Occipital lobe (tissue), 2 donors: ENCODE data around the gene LRRC39. TPM values are rescaled to one million over a fixed set of nuclear protein-coding genes. Genes with fewer than 3 reads are reported as not detected.
"Not testable (repeated sequence)": the region's sequence is repeated elsewhere in the genome, so short reads cannot be mapped to it uniquely, and the experiment has no call there.

Experiments used
- DNase-seq: peaks from one replicate; lab custom pipeline; 2025; lab: John Stamatoyannopoulos, UW
- total RNA-seq: library from RNA; depleted of rRNA; stranded (reverse); fragments of >200 nt; gene quantifications from one replicate; pipeline ENCODE4 v1.2.3, GENCODE V29; 2014

LRRC39 gene
- total RNA-seq: 8.0 TPM

- DNase-seq: no peak
Measured at GRCh38 chr1:100178091-100178490, at the start of gene LRRC39. Gene LRRC39, minus strand, starts transcription at chr1:100178256. Its CDS starts 9,740 bp downstream, at chr1:100168516.

GRCh38 chr1:100222428-100222827 lies 44.4 kb upstream of the LRRC39 start:
- no peak for DNase-seq

DNA sequence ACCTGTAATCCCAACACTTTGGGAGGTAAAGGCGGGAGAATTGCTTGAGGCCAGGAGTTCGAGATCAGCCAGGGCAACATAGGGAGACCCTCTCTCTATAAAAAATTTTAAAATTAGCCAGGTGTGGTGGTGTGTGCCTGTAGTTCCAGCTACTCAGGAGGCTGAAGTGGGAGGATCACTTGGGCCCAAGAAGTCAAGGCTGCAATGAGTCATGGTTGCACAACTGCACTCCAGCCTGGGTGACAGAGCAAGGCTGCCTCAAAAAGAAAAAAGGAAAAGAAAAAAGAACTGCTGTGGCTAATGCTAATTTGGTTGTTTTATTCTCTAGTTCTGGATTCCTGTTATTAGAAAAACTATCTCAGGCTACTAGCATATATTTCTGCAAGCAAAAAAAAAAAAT lies 41.8 kb upstream of the LRRC39 start:
- no peak for DNase-seq

- no peak for DNase-seq
Measured at GRCh38 chr1:100219457-100219856, 41.4 kb upstream of the LRRC39 start.

DNA sequence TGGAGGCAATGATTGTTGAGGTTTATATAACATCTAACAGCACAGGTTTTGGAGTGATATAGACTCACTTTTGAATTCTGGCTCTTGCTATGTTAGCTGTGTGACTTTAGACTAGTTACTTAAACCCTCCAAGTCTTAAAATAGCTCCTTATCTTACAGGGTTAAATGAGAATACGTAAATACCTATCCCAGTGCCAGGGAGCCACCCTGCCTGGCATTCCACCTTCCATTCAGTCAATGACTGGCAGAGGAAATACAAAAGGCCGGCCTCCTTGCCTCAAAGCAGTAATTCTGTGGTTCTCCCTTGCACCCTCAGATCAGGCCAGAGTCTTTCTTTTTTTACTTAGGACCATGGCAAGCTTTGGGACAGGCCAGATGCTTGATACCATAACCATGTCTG lies 39.8 kb upstream of the LRRC39 start:
- no peak for DNase-seq

DNA sequence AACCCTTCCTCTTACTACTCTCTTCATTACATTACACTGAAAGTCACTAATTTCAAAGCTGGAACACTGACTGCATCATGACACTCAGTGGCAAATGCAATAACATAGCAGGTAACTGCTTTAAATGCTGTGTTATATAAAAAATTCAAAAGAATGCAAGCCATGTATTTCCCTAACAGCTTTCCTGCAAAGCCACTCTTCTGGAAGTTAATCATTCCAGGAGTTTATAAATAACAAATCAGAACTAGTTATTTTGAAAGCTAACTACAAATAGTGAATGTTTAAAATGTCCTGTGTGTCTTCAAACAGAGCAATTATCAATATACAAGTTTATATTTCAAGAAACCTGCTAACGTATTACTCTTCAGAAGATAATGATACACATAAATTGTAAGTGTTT lies 37.0 kb upstream of the LRRC39 start:
- DNase-seq: no peak

GRCh38 chr1:100213141-100213540 lies 35.1 kb upstream of the LRRC39 start:
- no peak for DNase-seq

DNA sequence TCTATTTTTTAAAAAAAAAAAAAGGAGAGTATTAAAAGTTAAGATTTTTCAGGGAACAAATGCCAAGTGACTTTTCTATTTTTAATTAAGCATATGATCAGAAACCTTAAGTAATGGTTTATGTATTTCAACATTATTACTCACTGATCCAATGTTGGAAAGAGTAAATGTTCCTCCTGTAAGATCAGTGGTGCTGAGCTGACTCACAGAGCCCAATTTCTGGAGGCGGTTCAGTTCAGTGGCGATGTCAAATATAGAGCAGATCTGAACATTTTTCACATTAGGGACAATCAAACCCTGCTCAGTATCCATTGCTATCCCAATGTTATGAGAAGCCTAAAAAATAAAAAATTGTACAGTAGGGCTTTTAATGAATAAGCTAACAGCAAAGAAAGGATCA lies 28.2 kb upstream of the LRRC39 start:
- no peak for DNase-seq

- DNase-seq: not testable (repeated sequence)
Measured at GRCh38 chr1:100205593-100205992, 27.5 kb upstream of the LRRC39 start.

DNA sequence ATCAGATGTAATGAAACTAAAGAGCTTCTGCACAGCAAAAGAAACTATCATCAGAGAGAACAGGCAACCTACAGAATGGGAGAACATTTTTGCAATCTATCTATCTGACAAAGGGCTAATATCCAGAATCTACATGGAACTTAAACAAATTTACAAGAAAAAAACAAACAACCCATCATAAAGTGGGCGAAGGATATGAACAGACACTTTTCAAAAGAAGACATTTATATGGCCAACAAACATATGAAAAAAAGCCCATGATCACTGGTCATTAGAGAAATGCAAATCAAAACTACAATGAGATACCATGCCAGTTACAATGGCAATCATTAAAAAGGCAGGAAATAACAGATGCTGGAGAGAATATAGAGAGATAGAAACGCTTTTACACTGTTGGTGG lies 27.0 kb upstream of the LRRC39 start:
- not testable (repeated sequence) for DNase-seq

GRCh38 chr1:100202703-100203102 lies 24.6 kb upstream of the LRRC39 start:
- not testable (repeated sequence) for DNase-seq

GRCh38 chr1:100200060-100200459 lies 22.0 kb upstream of the LRRC39 start:
- DNase-seq: not testable (repeated sequence)

DNA sequence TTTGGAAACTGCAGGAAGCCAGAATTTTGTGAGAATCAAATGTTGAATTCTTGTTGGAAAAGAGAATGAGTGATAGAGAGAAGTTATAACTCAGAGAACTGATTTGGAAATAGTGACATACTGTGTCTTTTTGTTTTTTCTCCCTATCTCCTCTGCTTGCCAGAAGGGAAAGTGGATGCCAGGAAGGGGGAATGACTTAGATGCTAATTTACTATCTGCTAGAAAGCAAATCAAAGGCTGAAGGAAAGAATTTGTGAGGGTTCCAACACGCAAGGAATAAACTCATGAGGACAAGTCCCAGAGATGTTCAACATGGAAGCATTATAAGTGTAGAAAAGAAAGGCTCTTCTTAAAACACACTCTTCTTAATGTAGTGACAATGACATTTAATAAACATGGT lies 20.5 kb upstream of the LRRC39 start:
- no peak for DNase-seq

- peak; percentile 50 for DNase-seq
Measured at GRCh38 chr1:100188617-100189016, 10.6 kb upstream of the LRRC39 start.

DNA sequence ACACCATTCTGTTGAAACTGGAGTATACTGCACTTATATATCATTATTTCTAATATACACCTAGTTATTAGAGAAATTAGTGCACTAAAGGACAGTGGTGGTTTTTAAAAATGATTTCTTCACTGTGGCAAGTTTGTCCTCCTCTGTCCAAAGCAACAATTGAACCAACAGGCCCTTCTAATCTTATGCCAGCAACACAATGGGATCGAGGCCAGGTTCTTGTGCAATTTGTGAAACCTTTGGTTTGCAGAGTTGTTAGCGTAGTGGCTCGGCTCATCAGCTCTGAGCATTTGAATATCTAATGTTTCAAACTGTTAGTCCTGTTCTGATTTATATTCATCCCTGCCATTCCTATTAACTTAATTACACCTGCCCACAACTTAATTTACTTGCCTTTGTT lies 9.9 kb upstream of the LRRC39 start:
- peak; percentile 2 for DNase-seq

GRCh38 chr1:100184536-100184935 lies 6.5 kb upstream of the LRRC39 start:
- no peak for DNase-seq

DNA sequence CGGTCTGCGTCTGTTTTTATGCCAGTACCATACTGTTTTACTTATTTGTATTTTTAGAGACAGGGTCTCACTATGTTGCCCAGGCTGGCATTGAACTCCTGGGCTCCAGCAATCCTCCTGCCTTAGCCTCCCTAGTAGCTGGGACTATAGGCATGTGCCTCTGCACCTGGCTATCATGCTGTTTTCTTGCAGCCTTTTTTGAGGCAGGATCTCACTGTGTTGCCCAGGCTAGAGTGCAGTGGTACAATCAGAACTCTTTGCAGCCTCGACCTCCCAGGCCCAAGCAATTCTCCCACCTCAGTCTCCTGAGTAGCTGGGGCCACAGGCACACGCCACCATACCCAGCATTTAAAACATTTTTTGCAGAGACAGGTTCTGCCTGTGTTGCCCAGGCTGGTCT lies 5.3 kb upstream of the LRRC39 start:
- no peak for DNase-seq

DNA sequence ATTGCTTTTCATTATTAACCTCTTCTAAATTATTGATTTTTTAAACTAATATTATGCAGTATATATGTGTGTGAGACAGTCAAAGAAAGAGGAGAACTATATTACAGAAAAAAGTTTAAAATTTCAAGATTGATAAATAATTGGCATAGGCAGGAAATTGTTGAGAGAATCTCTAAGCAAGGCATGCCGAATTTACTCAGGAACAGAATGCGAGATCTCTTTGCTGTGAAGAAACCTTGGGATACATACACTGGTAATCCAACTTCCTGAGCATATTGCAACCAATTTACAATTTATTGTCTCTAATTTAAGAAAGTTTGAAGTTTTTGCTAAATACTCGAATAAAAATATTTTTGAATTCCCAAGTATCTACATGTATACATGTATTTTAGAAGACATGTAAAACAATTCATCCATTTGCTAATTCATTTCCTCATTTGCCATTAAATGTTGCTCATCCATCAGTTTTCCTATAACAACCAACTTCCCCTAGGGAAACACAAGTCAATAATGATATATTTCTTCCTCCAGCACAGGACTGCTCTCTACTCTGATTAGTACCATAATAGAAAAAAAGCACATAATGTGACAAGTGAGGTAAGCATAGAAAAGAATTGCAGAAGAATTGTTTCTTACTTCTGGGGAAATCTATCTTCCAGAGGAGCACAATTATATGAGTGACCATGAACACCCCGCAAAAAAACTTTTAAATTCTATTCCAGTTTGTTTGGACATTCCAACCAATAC lies 588 bp downstream of the LRRC39 start:
- no peak for DNase-seq

DNA sequence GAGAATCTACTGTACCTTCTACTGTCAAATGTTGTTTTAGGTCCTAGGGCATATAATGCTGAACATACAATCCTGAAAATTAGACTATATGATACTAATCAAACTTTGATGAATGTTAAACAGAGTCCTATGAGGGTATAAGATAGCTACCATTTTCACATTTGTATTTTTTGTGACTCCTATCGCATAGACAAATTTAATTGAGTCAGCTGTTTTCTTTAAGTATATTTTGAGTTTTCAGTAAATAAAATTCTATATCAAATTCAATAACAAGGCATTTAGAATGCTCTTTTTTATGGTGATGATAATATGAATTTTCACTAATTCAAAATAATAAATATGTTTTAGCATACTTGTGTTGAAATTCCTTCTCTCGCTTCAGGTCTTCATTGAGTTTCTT lies 10.0 kb downstream of the LRRC39 start:
- DNase-seq: no peak

DNA sequence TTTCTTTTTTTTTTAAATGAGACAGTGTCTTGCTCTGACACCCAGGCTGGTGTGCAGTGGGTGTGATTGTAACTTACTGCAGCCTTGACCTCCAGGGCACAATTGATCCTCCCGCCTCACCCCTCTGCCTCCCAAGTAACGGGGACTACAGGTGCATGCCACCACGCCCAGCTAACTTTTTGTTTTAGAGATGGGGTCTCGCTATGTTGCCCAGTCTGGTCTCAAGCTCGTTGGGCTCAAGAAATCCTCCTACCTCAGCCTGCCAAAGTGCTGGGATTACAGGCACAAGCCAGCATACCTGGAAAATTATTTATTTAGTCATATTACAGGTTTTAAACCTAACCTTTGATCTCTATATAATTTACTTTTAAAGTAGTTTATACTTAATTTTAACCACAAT lies 13.4 kb downstream of the LRRC39 start:
- no peak for DNase-seq

GRCh38 chr1:100164216-100164615 lies 13.8 kb downstream of the LRRC39 start:
- no peak for DNase-seq

GRCh38 chr1:100162881-100163280 lies 15.2 kb downstream of the LRRC39 start:
- no peak for DNase-seq

DNA sequence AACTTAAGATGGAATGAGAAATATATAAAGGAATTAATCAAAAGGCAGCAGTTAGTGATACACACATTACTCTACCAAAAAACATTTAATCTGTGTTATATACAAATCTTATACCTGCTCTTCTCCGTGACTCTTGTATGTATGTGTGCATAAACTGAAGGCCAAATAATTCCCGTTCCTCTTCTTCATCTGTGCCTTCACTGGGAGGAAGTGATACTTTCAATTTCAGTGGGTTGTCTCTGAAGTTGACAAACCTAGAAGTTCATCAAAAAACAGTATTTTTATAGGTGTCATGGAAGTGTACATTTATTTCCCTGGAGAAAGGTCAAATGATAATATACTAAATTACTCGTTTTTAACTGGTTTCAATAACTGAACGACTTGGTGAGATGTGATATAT lies 25.8 kb downstream of the LRRC39 start:
- no peak for DNase-seq

DNA sequence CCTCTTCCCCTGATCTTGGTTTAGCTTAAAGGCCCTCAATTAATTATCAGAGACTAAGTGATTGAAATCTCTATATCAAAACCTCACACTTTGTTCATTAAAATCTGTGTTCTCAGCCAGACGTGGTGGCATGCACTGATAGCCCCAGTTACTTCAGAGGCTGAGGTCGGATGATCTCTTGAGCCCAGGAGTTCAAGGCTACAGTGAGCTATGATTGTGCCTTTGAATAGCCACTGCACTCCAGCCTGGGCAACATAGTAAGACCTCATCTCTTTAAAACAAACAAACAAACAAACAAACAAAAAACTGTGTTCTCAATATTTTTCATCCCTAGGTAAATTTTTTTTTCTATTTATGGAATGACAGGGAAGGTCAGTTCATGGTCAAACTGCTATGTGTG lies 26.4 kb downstream of the LRRC39 start:
- DNase-seq: no peak
